ENCODE results near the gene CRISPLD2.

The CRISPLD2 gene

DNA sequence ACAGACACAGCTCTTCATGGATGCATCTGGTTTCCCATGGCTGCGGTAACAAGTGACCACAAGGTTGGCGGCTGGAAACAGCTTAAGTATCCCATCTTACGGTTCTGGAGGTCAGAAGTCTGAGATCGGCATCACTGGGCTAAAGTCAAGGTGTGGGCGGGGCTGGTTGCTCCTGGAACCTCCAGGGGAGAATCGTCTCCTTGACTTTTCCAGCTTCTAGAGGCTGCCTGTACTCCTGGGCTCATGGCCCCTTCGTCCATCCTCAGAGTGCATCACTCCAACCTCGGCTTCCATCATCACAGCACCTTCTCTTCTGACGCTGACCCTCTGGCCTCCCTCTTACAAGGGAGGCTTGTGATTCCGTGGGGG lies 12.9 kb upstream of the CRISPLD2 start:
- H3K27me3 ChIP-seq (ENCODE audit: low read depth, low read length) = peaks cover 16% of the 10 kb centered on the region
- H3K36me3 ChIP-seq (replicated peaks; ENCODE audit: low read depth, low read length) = no peaks in the 10 kb centered on the region
- H4K20me1 ChIP-seq (ENCODE audit: insufficient read depth, low read length) = no peaks in the 10 kb centered on the region
- H3K9ac ChIP-seq (ENCODE audit: low read length) = no peak overlapping the region
- no peak overlapping the region for H3K4me3 ChIP-seq (ENCODE audit: low read length)
- H3K9me3 ChIP-seq (ENCODE audit: insufficient read depth, low read length) = no peaks in the 10 kb centered on the region
- H3K79me2 ChIP-seq (ENCODE audit: low read length) = no peaks in the 10 kb centered on the region
- no peak overlapping the region for H3K4me2 ChIP-seq (ENCODE audit: low read length)
- TF ChIP-seq CTCF (IDR thresholded peaks at IDR 0.05; ENCODE audit: low read depth, low read length) (no peak), EZH2phosphoT487 (IDR thresholded peaks at IDR 0.05; ENCODE audit: low read depth) (no peak)
- no peak overlapping the region for H3K27ac ChIP-seq (ENCODE audit: low read length)
- H2AFZ ChIP-seq (ENCODE audit: low read depth, low read length) = no peak overlapping the region
- H3K4me1 ChIP-seq (ENCODE audit: low read length) = peaks cover 4% of the 10 kb centered on the region

DNA sequence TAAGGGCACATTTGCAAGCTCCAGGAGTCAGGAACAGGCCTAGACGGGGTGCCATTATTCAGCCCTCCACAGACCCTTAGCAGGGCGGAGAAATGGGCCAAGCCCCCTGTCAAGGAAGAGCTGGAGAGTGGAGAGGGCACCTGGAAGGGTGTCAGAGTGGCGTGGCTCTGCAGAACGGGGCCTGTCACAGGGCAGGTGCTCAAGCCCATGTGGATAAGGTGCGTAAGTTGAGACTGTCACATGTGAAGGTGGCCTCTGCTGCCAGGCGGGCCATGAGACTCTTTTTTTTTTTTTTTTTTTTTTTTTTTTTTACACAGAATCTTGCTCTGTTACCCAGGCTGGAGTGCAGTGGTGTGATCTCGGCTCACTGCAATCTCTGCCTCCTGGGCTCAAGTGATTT lies 12.0 kb upstream of the CRISPLD2 start:
- peaks cover 25% of the 10 kb centered on the region for H3K27me3 ChIP-seq (ENCODE audit: low read depth, low read length)
- TF ChIP-seq EZH2phosphoT487 (IDR thresholded peaks at IDR 0.05; ENCODE audit: low read depth) = no peak
- TF ChIP-seq CTCF (IDR thresholded peaks at IDR 0.05; ENCODE audit: low read depth, low read length) = no peak
- no peaks in the 10 kb centered on the region for H3K36me3 ChIP-seq (replicated peaks; ENCODE audit: low read depth, low read length)
- H3K9me3 ChIP-seq (ENCODE audit: insufficient read depth, low read length) = no peaks in the 10 kb centered on the region
- peaks cover 4% of the 10 kb centered on the region for H3K4me1 ChIP-seq (ENCODE audit: low read length)
- no peak overlapping the region for H3K27ac ChIP-seq (ENCODE audit: low read length)
- H4K20me1 ChIP-seq (ENCODE audit: insufficient read depth, low read length) = no peaks in the 10 kb centered on the region
- no peak overlapping the region for H3K4me2 ChIP-seq (ENCODE audit: low read length)
- H2AFZ ChIP-seq (ENCODE audit: low read depth, low read length) = no peak overlapping the region
- no peak overlapping the region for H3K9ac ChIP-seq (ENCODE audit: low read length)
- no peak overlapping the region for H3K4me3 ChIP-seq (ENCODE audit: low read length)
- H3K79me2 ChIP-seq (ENCODE audit: low read length) = no peaks in the 10 kb centered on the region

DNA sequence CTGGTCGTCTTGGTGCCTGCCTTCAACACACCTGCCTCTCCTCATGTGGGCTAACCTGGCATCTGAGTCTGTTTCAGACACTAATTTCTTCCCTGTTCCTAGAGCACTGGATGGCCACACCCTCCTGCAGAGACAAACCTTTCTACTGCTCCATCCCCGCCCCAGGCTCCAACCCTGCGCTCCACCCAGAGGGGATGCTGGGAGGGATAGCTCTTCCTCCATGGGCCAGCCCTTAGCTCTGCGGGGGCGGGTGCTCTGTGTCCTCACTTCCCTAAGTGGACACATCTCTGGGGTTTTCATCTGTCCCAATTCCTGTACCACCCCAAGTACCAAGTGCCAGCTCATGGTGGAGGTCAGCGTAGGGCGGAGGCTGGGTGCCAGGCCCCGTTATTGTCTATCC lies 11.0 kb upstream of the CRISPLD2 start:
- H2AFZ ChIP-seq (ENCODE audit: low read depth, low read length) = no peak overlapping the region
- H3K9me3 ChIP-seq (ENCODE audit: insufficient read depth, low read length) = no peaks in the 10 kb centered on the region

DNA sequence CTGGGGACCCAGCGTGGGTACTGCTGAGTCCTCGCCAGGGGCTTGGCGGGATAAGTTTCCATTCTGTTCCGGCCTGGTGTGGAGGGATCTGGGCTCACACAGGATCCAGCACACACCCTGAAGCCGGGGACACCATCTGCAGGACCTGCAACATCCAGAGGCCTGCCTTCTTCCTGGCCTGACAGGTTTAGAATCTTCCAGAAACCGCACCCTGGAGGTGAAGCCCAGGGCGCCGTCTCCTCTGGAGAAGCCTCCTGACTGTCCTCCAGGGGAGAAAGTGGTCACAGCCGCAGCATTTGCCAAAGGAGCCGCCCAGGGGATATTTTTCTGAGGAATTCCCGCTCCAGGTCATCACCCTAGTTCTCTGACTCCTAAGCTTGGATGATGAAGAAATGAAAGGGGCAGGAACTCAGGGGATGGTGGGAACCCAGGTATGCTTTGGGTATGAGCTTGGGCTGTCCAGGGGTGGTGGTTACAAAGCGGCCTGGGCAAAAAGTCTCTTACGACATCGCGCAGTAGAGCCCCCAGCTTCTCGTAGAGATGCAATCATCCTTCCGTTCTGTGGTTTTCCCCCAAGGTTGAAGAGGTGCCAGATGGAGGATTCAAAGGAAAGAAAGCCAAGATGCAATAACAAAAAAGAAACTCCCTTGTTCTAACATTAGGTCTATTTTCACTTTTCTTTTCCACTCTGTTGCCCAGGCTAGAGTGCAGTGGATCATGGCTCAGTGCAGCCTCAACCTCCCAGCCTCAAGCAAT lies 9.1 kb upstream of the CRISPLD2 start:
- H3K36me3 ChIP-seq (replicated peaks; ENCODE audit: low read depth, low read length) = no peaks in the 10 kb centered on the region
- H2AFZ ChIP-seq (ENCODE audit: low read depth, low read length) = no peak overlapping the region
- peaks cover 40% of the 10 kb centered on the region for H3K27me3 ChIP-seq (ENCODE audit: low read depth, low read length)
- H3K79me2 ChIP-seq (ENCODE audit: low read length) = no peaks in the 10 kb centered on the region
- no peaks in the 10 kb centered on the region for H4K20me1 ChIP-seq (ENCODE audit: insufficient read depth, low read length)
- no peak overlapping the region for H3K4me3 ChIP-seq (ENCODE audit: low read length)
- TF ChIP-seq CTCF (IDR thresholded peaks at IDR 0.05; ENCODE audit: low read depth, low read length) = no peak
- no peak for TF ChIP-seq EZH2phosphoT487 (IDR thresholded peaks at IDR 0.05; ENCODE audit: low read depth)
- no peaks in the 10 kb centered on the region for H3K9me3 ChIP-seq (ENCODE audit: insufficient read depth, low read length)
- no peak overlapping the region for H3K27ac ChIP-seq (ENCODE audit: low read length)
- peaks cover 4% of the 10 kb centered on the region for H3K4me1 ChIP-seq (ENCODE audit: low read length)
- H3K9ac ChIP-seq (ENCODE audit: low read length) = no peak overlapping the region
- H3K4me2 ChIP-seq (ENCODE audit: low read length) = no peak overlapping the region

More for the DNA sequence above, 11.0 kb upstream of the CRISPLD2 start:
- TF ChIP-seq EZH2phosphoT487 (IDR thresholded peaks at IDR 0.05; ENCODE audit: low read depth) (no peak), CTCF (IDR thresholded peaks at IDR 0.05; ENCODE audit: low read depth, low read length) (no peak)
- no peak overlapping the region for H3K4me2 ChIP-seq (ENCODE audit: low read length)
- no peaks in the 10 kb centered on the region for H4K20me1 ChIP-seq (ENCODE audit: insufficient read depth, low read length)
- no peak overlapping the region for H3K27ac ChIP-seq (ENCODE audit: low read length)
- H3K4me1 ChIP-seq (ENCODE audit: low read length) = peaks cover 4% of the 10 kb centered on the region
- peaks cover 30% of the 10 kb centered on the region for H3K27me3 ChIP-seq (ENCODE audit: low read depth, low read length)
- H3K9ac ChIP-seq (ENCODE audit: low read length) = no peak overlapping the region
- H3K4me3 ChIP-seq (ENCODE audit: low read length) = no peak overlapping the region
- H3K79me2 ChIP-seq (ENCODE audit: low read length) = no peaks in the 10 kb centered on the region
- H3K36me3 ChIP-seq (replicated peaks; ENCODE audit: low read depth, low read length) = no peaks in the 10 kb centered on the region

All from OCI-LY3 (cell line).